Measurements from ENCODE around the gene FBXW8.

DNA sequence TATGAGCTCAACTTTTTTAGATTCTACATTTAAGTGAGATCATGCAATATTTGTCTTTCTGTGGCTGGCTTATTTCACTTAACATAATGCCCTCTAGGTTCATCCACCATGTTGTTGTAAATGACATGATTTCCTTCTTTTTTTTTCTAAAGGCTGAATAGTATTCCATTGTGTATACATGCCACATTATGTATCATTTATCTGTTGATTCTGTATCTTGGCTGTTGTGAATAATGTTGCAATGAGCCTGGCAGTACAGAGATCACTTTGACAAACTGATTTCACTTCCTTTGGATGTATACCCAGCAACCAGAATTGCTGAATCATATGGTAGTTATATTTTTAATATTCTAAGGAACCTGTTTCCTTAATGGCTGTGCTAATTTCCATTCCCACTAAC is 19.1 kb downstream of the FBXW8 start:
- TF ChIP-seq, protein P1, sequence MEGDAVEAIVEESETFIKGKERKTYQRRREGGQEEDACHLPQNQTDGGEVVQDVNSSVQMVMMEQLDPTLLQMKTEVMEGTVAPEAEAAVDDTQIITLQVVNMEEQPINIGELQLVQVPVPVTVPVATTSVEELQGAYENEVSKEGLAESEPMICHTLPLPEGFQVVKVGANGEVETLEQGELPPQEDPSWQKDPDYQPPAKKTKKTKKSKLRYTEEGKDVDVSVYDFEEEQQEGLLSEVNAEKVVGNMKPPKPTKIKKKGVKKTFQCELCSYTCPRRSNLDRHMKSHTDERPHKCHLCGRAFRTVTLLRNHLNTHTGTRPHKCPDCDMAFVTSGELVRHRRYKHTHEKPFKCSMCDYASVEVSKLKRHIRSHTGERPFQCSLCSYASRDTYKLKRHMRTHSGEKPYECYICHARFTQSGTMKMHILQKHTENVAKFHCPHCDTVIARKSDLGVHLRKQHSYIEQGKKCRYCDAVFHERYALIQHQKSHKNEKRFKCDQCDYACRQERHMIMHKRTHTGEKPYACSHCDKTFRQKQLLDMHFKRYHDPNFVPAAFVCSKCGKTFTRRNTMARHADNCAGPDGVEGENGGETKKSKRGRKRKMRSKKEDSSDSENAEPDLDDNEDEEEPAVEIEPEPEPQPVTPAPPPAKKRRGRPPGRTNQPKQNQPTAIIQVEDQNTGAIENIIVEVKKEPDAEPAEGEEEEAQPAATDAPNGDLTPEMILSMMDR (conservative IDR thresholded peaks at IDR 0.05 in 1 of 2, IDR thresholded peaks at IDR 0.05 in 1 of 2; ENCODE audit: low read depth in 1 of 2, low read length in 2 of 2) = no peak
- TF ChIP-seq EZH2 (IDR thresholded peaks at IDR 0.05; ENCODE audit: low read length, missing control alignments) = no peak
